GM18517 (cell line): Measurements from ENCODE around the gene RHO.

Experiments
- ATAC-seq: cut with Tn5 transposase; IDR thresholded peaks from one replicate; pipeline ENCODE4 v1.9.1; 2021; ENCODE audit warnings: mild to moderate bottlenecking, moderate library complexity; ENCODE audit not compliant: unreplicated experiment

Gene RHO

GRCh38 chr3:129518581-129518980, 9.9 kb upstream of the RHO start:
- no peak for ATAC-seq

DNA sequence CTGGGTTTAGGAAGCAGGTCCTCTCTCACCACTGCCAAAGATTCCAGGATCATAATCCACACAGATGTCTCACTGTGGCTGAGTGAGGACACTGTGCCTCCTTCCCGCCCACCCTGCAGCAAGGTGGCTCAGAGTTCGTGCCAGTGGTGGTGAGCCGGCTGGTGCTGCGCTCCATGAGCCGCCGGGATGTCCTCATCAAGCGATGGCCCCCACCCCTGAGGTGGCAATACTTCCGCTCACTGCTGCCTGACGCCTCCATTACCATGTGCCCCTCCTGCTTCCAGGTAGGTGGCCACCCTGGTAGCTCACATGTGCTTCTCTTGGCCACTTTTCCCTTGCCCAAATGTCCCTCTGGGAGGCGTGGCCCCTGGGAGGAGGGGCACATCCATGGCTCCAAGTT, 9.0 kb upstream of the RHO start:
- no peak for ATAC-seq

GRCh38 chr3:129519896-129520715, 8.3 kb upstream of the RHO start:
- ATAC-seq: no peak

DNA sequence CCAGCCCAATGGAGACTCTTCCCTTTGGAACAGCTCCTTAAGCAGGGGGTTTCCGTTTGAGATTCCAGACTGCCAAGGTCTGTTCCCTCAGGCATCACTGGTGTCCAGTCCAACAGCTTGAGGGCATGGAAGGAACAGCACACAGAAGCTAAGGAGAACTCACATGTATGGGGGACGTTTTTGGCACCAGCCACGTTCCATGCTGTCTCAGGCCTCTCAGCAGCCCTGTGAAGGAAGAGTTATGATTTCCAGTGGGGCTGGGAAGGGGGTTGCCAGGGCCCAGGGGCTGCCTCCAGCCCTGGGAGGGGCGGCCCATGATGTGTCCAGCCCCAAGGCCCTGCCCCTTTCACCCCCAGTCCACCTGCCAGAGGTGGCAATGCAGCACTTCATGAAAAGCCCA, 7.5 kb upstream of the RHO start:
- no peak for ATAC-seq

DNA sequence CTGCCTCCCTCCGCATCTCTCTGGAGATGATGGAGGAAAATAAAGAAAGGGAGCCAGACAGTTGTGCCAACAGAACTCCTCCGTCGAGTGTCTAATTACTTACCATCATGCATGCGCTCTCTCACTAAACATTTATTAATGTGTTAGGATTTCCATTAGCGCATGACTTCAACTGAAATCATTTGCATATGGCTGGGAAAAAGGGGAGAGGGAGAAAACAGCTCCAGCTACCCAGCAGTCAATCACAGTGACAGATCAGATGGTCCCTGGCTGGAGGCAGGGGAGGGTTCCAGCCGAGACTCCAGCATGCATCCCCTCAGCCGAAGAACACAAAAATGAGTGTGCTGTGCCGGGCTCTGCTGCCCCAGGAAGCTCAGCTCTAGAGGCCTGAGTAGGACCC, 6.8 kb upstream of the RHO start:
- no peak for ATAC-seq

DNA sequence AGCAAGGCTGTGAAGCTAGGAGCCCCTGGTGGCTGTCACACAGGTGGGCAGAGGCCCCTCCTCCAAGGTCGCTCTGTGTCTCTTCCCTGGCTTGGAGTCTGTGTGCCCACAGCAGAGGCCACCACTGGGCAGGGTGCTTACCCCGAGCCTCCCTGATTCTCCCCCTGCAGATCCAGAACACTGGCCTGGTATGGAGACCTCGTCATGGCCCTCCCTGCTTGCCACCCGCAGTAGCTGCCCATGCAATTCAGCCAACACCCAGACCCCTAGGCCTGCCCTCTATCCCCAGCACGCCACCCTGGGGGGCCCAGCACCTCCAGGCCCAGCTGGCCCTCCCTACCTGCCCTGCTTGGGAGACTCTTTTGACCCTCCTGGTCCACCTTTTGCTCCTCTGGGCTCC, 5.5 kb upstream of the RHO start:
- ATAC-seq: no peak

- ATAC-seq: no peak
Observed at GRCh38 chr3:129524081-129524480, 4.4 kb upstream of the RHO start.

- no peak for ATAC-seq
Observed at GRCh38 chr3:129525341-129525968, 3.0 kb upstream of the RHO start.

DNA sequence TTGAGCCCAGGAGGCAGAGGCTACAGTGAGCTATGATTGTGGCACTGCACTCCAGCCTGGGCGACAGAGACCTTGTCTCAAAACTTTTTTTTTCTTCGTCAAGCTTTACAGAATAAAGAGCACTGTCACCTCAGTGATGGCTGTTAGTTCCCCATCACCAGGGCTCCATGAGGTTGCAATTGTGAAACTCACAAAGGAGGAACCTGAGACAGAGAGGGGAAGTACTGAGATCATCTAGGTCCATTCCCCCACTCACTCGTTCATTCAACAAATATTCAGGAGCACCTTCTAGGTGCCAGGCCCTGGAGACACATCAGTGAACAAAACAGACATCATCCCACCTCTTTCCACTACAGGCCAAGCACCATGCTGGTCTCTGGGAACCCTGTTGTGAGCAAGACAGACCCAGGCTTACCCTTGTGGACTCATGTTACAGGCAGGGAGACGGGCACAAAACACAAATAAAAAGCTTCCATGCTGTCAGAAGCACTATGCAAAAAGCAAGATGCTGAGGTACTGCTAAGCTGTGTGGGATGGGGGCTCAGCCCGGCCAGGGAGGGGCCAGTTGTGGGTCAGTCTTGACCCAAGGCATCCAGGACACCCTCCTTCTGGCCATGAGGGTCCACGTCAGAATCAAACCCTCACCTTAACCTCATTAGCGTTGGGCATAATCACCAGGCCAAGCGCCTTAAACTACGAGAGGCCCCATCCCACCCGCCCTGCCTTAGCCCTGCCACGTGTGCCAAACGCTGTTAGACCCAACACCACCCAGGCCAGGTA, 2.1 kb upstream of the RHO start:
- ATAC-seq: peak; percentile 80

- no peak for ATAC-seq
Observed at GRCh38 chr3:129527262-129527661, 1.2 kb upstream of the RHO start.

- ATAC-seq: no peak
Observed at GRCh38 chr3:129529436-129530210, 1.2 kb downstream of the RHO start.

- no peak for ATAC-seq
Observed at GRCh38 chr3:129530251-129530791, 1.9 kb downstream of the RHO start.

DNA sequence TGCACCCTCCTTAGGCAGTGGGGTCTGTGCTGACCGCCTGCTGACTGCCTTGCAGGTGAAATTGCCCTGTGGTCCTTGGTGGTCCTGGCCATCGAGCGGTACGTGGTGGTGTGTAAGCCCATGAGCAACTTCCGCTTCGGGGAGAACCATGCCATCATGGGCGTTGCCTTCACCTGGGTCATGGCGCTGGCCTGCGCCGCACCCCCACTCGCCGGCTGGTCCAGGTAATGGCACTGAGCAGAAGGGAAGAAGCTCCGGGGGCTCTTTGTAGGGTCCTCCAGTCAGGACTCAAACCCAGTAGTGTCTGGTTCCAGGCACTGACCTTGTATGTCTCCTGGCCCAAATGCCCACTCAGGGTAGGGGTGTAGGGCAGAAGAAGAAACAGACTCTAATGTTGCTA, 2.4 kb downstream of the RHO start:
- ATAC-seq: no peak

DNA sequence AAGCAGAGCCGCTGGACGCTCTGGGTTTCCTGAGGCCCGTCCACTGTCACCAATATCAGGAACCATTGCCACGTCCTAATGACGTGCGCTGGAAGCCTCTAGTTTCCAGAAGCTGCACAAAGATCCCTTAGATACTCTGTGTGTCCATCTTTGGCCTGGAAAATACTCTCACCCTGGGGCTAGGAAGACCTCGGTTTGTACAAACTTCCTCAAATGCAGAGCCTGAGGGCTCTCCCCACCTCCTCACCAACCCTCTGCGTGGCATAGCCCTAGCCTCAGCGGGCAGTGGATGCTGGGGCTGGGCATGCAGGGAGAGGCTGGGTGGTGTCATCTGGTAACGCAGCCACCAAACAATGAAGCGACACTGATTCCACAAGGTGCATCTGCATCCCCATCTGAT, 3.3 kb downstream of the RHO start:
- ATAC-seq: no peak

DNA sequence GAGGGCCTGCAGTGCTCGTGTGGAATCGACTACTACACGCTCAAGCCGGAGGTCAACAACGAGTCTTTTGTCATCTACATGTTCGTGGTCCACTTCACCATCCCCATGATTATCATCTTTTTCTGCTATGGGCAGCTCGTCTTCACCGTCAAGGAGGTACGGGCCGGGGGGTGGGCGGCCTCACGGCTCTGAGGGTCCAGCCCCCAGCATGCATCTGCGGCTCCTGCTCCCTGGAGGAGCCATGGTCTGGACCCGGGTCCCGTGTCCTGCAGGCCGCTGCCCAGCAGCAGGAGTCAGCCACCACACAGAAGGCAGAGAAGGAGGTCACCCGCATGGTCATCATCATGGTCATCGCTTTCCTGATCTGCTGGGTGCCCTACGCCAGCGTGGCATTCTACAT, 3.8 kb downstream of the RHO start:
- no peak for ATAC-seq

GRCh38 chr3:129533406-129533805, 5.0 kb downstream of the RHO start:
- no peak for ATAC-seq

GRCh38 chr3:129534428-129535027, 6.1 kb downstream of the RHO start:
- no peak for ATAC-seq

DNA sequence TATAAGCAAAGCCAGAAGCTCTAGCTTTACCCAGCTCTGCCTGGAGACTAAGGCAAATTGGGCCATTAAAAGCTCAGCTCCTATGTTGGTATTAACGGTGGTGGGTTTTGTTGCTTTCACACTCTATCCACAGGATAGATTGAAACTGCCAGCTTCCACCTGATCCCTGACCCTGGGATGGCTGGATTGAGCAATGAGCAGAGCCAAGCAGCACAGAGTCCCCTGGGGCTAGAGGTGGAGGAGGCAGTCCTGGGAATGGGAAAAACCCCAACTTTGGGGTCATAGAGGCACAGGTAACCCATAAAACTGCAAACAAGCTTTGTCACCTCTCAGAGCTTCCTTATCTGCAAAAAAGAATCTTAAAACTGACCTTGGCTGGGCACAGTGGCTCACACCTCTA, 6.6 kb downstream of the RHO start:
- ATAC-seq: no peak

DNA sequence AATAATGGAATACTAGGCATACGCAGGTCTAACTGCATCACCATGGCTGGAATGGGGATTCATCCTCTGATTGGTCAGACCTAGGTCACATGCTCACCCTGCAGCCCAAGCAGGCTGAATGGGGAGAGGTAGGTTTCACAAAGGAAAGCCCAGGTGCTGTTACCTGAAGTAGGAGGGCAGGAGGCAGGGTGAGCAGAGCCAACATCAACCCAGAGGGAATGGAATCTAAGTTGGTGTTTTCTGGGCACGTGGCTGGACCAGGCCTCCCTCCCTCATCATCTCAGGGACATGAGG, 7.9 kb downstream of the RHO start:
- no peak for ATAC-seq

DNA sequence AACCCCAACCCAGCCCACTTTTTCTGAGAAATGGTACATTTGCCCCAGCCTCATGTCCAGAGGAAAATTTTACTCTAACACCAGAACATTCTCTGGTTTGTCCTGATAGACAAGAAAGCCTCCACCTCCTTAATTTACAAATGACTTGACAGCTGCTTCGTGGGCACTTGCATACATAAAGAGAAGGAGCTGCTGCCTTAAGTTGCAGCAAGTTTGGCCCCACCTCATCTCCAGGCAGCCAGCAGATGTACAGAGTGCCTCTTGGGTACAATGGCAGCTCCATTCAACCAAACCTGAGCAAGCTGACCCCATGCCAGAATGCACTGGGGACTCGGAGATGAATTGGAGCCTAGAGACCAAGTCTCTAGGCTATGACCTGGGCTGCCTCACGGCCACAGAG, 8.4 kb downstream of the RHO start:
- ATAC-seq: no peak

DNA sequence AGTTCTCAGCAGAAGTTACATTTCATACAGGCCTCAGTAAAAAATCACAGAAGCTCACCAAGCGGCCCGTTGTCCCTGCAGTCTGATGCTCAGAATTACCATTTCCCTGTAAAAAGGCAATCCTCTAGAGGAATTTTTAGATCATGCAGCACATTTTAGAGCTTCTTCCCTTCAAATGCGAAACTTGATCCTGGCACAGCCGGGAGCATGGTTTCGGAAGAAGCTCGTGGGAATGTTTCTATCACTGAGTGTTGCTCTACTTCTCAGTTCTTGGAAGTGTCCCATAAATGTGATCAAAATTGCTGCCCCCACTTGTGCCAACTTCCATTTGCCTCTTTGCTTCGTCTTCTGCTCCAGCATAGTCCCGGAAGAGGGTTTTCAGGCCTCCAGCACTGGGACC, 10.8 kb downstream of the RHO start:
- no peak for ATAC-seq
